Kidney (tissue), 14 donors: ENCODE results near the gene LSM3. TPM values are rescaled to one million over a fixed set of nuclear protein-coding genes. Genes with fewer than 3 reads are reported as not detected.
A peak's percentile ranks its signal among the peaks of the same experiment; 100 is the strongest.

ENCODE experiments used
- DNase-seq, 5 donors: peaks; one replicate each; pipeline ENCODE4 v3.0.0-alpha.2; 2013 to 2020
- FAIRE-seq: peaks from 2 replicates; lab custom pipeline; 2012; peaks lifted over from hg19 to GRCh38; lab: Jason Lieb, UNC
- H3K27ac ChIP-seq, 2 donors: one replicate each; pipeline ENCODE4 v1.7.0; 2013; ENCODE audit warnings: low read depth in 2 of 2, low read length in 2 of 2, inconsistent platforms in 1 of 2
- H3K27me3 ChIP-seq: one replicate; pipeline ENCODE4 v1.7.1; 2013; ENCODE audit warnings: low read length, inconsistent platforms; ENCODE audit not compliant: control insufficient read depth, insufficient read depth
- H3K36me3 ChIP-seq, 3 donors: one replicate each; pipeline versions ENCODE4 v1.7.0 to v1.7.1; 2013; ENCODE audit warnings: low read length in 3 of 3, control low read depth in 1 of 3, inconsistent platforms in 1 of 3; ENCODE audit not compliant: insufficient read depth in 3 of 3, control insufficient read depth in 2 of 3
- H3K4me1 ChIP-seq, 3 donors: one replicate each; pipeline versions ENCODE4 v1.7.0 to v1.7.1; 2013; ENCODE audit warnings: low read length in 3 of 3, inconsistent platforms in 1 of 3, low read depth in 1 of 3; ENCODE audit not compliant: control insufficient read depth in 2 of 3, insufficient read depth in 2 of 3
- H3K4me3 ChIP-seq, 3 donors: one replicate each; pipeline versions ENCODE4 v1.7.0 to v1.8.1; 2013; ENCODE audit warnings: low read length in 3 of 3, control low read depth in 1 of 3, inconsistent platforms in 1 of 3
- H3K9ac ChIP-seq, 3 donors: one replicate each; pipeline versions ENCODE4 v1.7.0 to v1.7.1; 2013; ENCODE audit warnings: low read length in 3 of 3, control low read depth in 1 of 3, inconsistent platforms in 1 of 3
- H3K9me3 ChIP-seq, 3 donors: one replicate each; pipeline versions ENCODE4 v1.7.0 to v1.7.1; 2013; ENCODE audit warnings: low read length in 3 of 3, control low read depth in 1 of 3, inconsistent platforms in 1 of 3; ENCODE audit not compliant: control insufficient read depth in 2 of 3, insufficient read depth in 1 of 3
- intact Hi-C: fragments of 100-400 bp; cut with DNase I; formaldehyde crosslinking; loops from one replicate; pipeline ENCODE4 v1.11.1; 2022
- polyA plus RNA-seq: library from polyadenylated mRNA; stranded (reverse); fragments of 350-450 nt; fragmentation: Illumina TruSeq; extraction: RNeasy Lipid Tissue Mini Kit (QIAGEN cat#74804); gene quantifications from one replicate; pipeline ENCODE4 v1.2.3, GENCODE V29; 2014; ENCODE audit warnings: low read depth, low replicate concordance; ENCODE audit not compliant: insufficient read depth
- total RNA-seq: library from RNA; stranded (reverse); fragmentation: NEBNext Ultra II Directional; extraction: Animal tissue kit (Norgen Biotek cat#: 25700); gene quantifications from one replicate; pipeline ENCODE4 v1.2.1, GENCODE V29; 2021
- TF ChIP-seq, protein P1 (sequence below): IDR thresholded peaks from 3 replicates; pipeline ENCODE4 v1.5.1; 2012; ENCODE audit warnings: mild to moderate bottlenecking, moderate library complexity, borderline replicate concordance; ENCODE audit not compliant: insufficient read depth; ENCODE audit errors: extremely low read depth
- donor health status: control.
- donor health status: control.
- donor health status: control.
- donor health status: control.
- donor health status: control.
- donor health status: DM: yes; HTN: yes; CAD: no.
- donor health status: Normal renal cell carcinoma (clear cell type).

LSM3 gene
- total and polyA plus RNA-seq, 2 donors from 2014 or later = 11.9 to 30.2 TPM

DNA sequence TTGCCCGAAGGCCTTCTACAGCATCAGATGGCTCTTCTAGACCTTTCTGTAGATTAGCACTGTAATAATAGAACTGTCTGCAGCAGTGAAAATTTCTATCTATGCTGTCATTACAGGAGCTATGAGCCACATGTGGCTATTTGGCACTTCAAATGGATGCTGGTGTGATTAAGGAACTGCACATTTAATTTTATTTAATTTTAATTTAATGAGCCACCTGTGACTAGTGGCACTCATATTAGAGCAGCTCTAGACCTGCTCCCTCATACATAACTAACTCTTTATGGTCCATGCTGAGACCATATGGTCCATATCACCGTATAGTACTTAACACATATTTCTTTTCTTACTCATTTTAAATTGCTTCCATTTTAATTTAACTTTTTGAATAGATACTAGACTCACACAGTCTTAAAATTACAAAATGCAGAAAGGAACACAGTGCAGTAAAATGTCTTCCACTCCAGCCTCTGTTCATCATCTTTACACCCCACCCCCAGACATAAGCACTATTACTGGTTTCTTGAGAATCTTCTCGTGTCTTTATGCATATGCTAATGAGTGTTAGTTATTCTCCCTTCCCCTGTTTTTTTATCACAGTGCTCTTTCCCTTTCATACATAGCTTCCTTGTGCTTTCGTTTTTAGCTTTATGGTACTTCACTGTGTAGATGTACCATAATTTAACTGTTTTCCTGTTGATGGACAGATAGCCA is 9.6 kb downstream of the LSM3 start:
- DNase-seq (no peak), FAIRE-seq (no peak)
- Histone ChIP-seq H3K4me3 (no peak overlapping the region), H3K36me3 (peaks cover 3 to 24% (median 11%) of the 10 kb centered on the region in 3 donors), H3K9ac (no peak overlapping the region), H3K27ac (no peak overlapping the region), H3K27me3 (no peaks in the 10 kb centered on the region), H3K9me3 (no peaks in the 10 kb centered on the region), H3K4me1 (no peaks in the 10 kb centered on the region)
- intact Hi-C loops = no loop called here
- TF ChIP-seq, protein P1, sequence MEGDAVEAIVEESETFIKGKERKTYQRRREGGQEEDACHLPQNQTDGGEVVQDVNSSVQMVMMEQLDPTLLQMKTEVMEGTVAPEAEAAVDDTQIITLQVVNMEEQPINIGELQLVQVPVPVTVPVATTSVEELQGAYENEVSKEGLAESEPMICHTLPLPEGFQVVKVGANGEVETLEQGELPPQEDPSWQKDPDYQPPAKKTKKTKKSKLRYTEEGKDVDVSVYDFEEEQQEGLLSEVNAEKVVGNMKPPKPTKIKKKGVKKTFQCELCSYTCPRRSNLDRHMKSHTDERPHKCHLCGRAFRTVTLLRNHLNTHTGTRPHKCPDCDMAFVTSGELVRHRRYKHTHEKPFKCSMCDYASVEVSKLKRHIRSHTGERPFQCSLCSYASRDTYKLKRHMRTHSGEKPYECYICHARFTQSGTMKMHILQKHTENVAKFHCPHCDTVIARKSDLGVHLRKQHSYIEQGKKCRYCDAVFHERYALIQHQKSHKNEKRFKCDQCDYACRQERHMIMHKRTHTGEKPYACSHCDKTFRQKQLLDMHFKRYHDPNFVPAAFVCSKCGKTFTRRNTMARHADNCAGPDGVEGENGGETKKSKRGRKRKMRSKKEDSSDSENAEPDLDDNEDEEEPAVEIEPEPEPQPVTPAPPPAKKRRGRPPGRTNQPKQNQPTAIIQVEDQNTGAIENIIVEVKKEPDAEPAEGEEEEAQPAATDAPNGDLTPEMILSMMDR = no peak

- Histone ChIP-seq H3K9me3 (no peaks in the 10 kb centered on the region), H3K27me3 (no peaks in the 10 kb centered on the region), H3K9ac (no peak overlapping the region), H3K27ac (peak overlapping the region; percentile 28 to 54), H3K36me3 (no peaks in the 10 kb centered on the region), H3K4me1 (peaks cover 0 to 25% (median 6%) of the 10 kb centered on the region in 3 donors), H3K4me3 (no peak overlapping the region)
- FAIRE-seq (no peak), DNase-seq (no peak)
- TF ChIP-seq, protein P1 = no peak
- intact Hi-C loops = no loop called here
Measured at GRCh38 chr3:14194865-14195264, 16.2 kb downstream of the LSM3 start.

DNA sequence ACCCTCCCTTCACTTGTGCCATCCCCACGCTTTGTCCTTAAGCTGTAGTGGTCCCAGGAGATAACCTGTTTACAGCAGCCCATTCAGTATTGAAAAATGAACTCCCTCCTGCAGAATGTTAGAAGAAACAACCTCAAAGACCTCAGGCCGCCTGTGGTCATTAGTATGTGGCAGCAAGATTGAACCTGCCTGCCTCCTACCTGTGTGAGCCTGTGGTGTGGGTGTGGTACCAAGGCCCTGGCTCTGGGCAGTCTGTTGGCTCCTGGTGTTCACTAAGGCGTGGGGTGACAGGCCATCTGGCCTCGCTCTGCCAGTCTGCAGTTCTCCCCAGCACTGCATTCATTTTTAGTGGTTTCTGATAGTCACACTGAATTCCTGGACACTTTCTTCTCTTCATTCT is 21.0 kb downstream of the LSM3 start:
- TF ChIP-seq, protein P1 = no peak
- DNase-seq = no peak

More for the DNA sequence above, 21.0 kb downstream of the LSM3 start:
- FAIRE-seq = no peak
- Histone ChIP-seq H3K9ac (peak overlapping the region in 1 of 3 donors; percentile 6), H3K4me1 (peaks cover 6 to 69% (median 33%) of the 10 kb centered on the region in 3 donors), H3K36me3 (no peaks in the 10 kb centered on the region), H3K9me3 (no peaks in the 10 kb centered on the region), H3K27me3 (no peaks in the 10 kb centered on the region), H3K27ac (peak overlapping the region; percentile 83 to 88), H3K4me3 (no peak overlapping the region)
- intact Hi-C loops = loop anchor here (5.0 kb wide), 1 partner anchor 268 kb away; no protein-coding TSS in a partner anchor
